Activated CD8-positive, alpha-beta memory T cell treated with anti-CD3 and anti-CD28 coated beads for 4 hours (primary cell): Measurements from ENCODE around the gene OR10A6.

ENCODE experiments used
- DNase-seq, 2 donors: peaks; one replicate each; pipeline ENCODE4 v3.0.0-alpha.2; 2020; ENCODE audit warnings: low read depth in 2 of 2

Gene OR10A6

DNA sequence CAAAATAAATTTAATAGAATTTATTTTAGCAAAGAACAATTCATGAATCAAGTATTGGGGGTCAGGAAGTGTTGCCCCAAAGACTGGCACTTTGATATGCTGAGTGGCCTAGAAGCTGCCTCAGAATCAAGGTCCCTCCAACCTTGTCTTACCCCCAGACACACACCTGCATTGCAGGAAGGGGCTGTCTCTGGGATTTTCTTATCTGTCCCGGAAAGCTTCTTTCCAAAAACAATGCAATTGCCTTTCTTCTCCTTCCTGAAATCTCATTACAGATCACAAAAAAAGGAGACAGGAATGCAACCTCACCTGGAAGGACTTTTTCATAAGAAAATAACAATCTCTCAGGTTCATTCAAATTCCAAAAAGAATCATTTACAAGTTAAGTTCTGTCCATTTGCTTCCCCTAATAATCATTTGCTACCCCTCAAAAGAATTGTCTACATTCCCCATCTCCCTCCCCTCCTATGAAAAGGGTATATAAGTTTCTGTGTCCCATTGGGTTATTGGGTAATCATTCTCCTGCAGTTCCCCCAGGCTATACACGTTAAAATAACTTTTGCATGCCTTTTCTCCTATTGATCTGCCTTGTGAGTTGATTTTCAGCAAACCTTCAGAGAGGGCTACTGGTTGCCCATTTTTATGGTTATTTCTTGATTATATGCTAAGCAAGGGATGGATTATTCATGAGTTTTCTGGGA is 21.3 kb downstream of the OR10A6 start:
- no peak for DNase-seq

DNA sequence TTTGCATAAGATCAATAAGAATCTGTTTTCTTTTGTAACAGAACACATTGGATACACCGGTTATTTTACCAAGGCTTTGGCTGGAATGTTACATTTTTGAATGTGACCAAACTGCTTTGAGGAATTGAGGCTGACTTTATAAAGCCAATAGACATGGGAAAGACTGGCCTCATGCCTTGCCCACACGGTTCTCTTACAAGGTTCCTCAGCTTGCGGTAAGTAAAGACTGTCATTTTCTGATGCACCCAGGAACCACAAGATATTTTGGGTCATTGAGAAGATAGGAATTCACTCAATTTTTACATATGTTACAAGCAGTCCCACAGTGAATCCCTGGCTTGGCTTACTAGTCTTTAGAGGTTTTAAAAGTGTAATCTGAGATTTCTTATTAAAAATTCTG is 23.9 kb downstream of the OR10A6 start:
- no peak for DNase-seq

DNA sequence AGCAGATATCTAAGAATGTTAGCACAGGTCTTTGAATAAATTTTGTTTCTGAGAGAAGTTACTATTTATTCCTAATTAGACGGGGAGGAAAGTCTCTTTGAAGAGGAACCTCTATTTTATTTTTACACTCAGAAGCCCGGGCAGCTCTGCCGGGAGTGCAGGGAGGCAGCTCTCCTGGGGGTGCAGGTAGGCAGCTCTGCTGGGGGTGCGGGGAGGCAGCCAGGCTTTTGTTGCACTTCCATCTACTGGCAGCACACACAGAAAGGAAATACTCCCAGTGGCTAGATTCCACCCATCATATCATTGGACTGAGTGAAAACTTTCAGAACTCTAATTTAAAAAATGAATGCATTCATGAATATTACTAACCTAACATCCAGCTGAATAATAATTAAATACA is 24.6 kb downstream of the OR10A6 start:
- DNase-seq, result no peak

DNA sequence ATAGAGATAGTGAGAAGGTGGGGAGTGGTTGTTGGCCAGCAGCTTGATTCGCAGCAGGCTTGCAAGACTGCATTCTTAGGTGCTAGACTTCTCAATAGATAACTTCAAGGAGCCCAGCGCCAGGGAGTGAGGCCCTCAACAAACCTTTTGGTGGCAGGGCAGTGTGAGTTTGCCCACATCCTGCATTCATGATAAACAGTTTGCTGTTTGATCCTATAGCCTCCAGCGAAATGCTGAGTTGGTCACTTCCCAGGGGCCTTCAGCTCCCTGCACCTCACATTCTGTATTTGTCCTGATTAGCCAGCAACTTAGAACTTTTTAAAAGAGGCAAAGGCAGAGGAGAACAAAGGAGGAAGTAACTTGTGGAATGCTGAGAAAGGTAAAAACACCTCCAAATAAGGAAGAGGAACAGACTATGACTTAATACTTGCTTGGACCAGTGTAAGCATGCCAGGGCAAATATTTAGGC is 25.1 kb downstream of the OR10A6 start:
- no peak for DNase-seq

DNA sequence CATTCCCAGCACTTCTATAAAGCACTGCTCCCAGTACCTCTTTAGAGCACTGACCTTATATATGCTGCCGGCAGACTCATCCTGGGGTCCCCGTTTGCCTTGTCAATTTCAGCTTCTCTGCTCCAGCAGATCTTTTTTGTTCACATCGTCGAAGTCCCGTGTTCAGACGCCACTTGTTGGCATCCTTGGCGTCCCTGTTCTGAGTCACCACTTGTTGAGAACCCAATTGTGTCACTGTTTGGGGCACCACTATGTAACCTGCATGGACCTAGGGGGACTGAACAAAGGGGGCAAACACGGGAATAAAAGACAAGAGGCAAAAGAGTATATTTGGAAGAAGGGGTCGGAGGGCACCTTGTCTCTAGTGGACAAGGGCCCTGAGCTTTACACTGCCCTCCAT is 25.5 kb downstream of the OR10A6 start:
- no peak for DNase-seq

DNA sequence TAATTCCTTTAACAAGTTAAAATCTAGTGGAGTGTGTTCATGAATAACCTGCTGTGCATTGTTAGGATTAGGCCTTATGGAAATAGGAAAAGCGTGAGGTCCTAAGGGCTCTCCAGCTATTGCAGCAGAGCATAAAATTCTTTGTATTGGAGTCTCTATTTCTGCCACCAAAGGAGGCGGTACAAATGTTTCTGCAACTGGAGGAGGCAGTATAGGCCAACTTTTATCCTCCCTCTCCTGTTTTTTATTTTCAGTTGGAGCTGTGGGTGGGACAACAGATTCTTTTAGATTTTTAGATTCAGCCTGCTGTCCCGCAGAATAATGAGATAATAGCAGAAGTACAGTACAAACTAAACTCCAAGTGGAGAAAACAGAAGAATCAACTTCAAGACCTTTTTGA is 26.2 kb downstream of the OR10A6 start:
- no peak for DNase-seq

DNA sequence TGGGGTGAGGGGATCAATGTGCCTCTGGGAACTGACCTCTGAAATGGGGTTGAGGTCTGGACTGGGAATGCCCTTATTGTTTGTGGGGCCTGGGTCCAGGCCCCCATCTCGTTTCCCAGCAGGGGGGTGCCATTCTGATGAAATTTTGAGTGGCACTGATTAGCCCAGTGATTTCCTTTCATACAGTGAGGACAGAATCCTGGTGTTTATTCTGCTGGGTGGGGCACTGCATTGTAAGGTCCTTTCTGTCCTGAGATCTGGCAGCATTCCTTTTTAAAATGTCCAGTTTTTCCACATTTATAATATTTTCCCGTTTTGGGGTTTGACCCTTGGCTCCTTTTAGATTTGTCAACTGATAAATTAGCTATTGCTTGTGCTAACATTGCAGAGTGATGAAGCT is 27.1 kb downstream of the OR10A6 start:
- no peak for DNase-seq

DNA sequence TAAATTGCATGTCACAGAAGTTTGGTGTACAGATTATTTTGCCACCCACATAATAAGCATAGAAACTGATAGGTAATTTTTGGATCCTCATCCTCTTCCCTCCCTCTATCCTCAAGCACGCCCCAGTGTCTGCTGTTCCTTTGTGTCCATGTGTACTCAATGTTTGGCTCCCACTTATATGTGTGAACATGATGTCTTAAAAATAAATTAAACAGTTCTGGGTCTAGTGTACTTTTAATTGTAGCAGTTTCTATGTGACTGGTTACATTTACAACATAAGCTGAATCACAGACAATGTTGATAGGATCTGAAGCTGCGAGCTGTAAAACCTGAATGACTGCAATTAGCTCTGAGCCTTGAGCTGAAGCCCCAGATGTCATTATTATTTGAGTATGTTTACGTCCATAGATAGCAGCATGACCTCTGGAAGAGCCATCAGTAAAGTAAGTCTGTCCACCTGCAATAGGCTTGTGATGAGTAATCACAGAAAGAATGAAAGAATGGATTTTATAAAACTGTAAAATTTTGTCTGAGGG is 29.7 kb downstream of the OR10A6 start:
- DNase-seq, result no peak

DNA sequence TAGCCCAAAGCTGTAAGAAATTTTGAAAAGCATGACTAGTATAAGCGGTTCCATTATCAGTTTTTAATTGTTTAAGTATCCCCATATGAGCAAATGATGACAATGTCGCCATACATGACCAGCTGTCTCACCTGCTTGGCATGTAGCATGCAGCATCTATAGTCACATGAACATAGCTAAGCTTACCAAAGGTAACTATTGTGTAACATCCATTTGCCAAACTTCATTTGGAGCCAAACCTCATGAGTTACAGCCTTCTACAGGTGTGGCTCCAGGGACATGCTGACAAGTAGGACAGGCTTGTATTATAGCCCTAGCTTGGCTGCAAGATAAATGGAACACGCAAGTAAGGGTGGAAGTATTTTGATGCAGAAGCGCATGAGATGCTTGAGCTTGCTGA is 30.4 kb downstream of the OR10A6 start:
- DNase-seq, result no peak

DNA sequence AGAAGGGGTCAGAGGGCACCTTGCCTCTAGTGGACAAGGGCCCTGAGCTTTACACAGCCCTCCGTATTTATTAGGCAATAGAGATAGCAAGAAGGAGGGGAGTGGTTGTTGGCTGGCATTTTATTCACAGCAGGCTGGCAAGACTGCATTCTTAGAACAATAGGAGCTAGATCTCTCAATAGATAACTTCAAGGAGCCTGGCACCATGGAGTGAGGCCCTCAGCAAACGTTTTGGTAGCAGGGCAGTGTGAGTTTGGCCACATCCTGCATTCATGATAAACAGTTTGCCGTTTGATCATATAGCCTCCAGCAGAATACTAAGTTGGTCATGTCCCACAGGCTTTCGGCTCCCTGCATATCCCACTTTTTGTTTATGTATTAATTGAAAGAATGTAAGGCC is 31.6 kb downstream of the OR10A6 start:
- no peak for DNase-seq

DNA sequence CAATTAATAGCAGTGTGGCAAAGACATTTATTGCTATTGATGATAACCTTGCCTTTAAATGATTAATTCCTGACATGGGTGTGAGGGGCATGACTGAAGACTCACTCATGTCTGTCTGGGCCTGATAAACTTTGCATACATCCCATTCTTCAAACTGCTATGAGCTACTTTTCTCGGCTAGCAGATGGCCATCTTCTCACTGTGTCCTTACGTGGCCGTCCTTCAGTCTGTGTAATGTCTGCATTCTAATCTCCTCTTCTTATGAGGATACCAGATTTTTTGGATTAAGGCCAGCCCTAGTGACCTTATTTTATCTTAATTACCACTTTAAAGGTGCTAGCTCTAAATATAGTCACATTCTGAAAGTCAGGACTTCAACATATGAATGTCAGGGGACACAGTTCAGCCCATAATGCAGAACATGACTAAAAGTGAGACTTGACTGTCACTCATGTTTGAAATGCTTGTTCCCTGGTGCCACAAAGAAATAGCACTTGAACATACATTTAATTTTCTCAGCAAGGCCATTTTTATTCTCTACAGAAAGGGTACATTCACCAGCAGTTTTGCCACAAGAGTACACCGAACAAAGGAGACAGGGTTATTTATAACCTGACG is 32.3 kb downstream of the OR10A6 start:
- no peak for DNase-seq

DNA sequence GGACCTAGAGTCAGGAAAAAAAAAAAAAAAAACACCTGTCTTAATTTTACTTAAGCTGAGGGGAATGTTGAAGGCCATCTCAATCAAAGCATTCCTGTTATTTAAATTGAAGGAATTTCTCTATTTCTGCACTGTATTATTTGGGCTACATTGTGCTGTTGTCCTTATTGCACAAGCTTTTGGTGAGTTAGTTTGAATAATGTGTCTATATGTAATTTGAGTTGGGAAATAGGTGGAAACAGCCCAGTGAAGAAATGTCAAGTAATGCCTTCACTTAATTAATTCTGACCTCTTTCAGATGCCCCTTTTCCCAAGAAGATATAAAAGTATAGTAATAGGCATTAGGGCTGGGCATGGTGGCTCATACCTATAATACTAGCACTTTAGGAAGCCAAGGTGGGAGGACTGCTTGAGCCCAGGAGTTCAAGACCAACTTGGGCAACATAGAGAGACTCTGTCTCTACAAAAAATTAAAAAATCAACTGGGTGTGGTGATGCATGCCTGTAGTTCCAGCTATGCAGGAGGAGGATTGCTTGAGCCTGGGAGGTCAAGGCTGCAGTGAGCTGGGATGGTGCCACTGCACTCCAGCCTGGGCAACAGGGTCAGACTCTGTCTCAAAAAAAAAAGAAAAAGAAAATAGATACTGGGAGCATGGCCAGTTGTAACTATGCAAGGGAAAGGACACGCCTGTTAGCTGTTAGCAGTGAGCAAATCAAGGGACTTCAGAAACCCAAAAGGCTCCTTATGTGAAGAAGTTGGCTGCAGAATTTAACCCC is 34.9 kb downstream of the OR10A6 start:
- no peak for DNase-seq

DNA sequence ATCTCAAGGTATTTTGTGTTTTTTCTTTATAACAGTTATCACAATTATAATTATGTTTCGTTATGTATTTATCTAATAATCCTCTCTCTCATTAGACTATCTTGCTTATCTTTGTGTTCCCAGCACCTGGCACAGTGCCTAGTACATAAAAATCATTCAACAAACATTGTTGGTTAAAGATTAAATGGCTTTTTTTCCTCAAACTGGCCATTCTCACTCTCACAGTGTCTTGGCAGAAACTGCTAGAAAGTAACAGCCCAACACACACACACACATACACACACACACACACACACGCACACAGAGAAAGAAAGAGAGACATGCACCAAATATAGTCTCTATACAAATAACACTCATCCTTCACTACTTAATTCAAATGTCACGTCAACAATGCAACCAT is 36.8 kb downstream of the OR10A6 start:
- no peak for DNase-seq

DNA sequence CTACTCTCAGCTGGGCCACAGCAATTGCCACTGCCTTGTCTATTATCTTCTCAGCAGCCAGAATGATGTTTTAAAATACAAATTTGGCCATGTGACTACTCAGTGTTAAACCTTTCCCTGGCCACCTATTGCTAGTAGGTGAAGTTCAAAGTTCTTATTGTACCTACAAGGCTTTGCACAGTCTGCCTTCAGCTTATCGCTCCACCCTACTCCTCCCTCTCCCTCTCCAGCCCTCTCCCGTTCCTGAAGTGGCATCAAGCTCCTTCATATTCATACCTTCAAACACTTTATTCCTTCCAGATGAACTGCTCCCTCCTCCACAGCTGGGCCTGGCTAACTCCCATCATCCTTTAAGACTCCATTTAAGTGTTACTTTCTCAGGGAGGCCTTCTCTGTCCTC is 37.3 kb downstream of the OR10A6 start:
- DNase-seq, result no peak

DNA sequence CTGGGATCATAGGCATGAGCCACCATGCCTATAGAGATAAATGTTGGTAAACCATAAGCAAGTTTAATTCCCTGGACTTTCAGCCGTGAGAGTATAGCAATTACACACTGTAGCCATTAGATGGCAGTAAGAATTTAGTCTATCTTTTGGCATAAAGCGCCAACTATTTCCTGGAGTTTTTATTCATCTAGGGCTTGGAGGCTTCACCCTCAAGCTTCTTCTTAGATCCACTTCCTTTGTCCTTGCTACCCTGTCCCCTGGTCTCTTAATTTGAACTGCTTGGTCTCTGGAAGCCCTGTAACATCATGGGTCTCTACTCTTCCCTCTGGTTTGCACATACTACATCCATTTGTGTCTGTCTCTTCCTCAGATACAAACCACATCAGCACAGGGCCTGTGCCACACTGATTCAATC is 38.2 kb downstream of the OR10A6 start:
- DNase-seq, result no peak

DNA sequence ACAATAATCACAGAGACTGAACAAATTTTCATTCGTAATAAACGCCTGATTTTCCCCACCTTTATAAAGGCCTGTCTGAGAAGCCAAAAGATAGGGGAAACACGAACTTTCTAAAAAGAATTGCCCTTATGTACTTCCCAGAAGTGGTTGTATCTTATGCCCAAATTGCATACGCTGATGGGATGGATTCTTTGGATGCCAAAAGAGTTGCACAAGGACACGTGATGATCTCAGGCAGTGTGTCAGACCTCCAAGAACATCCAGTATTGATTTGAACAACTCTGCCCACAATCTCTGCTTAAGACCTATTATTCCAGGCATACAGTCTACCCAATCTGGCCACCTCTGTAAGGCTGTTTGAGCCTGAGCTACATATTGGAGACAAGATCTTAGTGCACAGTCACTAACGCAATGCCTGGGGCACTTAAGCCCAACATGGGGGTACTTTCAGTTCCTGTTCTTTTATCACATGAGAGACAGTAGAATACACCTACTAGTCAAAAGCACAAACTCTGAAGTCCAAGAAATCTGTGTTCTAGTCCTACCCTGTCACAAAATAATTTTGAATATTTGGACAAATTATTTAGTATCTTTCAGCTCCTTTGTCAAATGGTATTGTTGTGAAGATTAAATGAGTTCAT is 38.9 kb downstream of the OR10A6 start:
- no peak for DNase-seq

DNA sequence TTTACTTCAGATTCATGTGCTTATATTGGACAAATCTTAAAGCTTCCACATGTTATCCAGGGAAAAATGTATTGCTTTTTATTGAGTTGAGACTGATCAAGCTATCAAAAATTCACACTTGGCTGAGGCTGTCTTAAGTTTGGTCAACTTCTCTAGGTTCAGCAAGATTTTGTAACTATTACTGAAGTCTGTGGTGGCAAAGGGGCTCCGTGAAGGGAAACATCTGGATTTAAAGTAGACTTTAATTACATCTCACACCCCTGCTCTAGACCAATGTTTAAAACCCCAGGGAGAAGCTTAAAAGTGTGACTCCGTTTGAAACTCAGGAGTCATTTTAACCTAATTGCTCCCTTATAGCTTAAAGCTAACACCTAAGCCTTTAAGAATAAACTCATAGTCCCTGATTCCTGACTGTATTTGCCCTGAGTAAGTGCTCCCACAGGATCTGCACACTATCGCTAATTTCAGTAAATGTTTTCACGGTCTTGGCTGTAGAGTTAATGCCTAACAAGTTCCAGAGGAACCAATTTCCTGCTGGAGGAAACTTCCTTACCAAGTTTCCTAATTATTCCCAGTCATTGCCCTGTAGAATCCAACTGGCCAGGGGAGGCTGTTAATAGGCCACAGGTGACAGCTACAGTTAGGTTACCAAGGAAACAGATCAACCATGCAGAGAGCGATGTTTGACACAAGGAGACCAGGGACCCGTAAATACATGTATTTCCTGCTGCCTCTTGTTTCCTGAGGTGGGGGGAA is 40.5 kb downstream of the OR10A6 start:
- DNase-seq, result no peak

DNA sequence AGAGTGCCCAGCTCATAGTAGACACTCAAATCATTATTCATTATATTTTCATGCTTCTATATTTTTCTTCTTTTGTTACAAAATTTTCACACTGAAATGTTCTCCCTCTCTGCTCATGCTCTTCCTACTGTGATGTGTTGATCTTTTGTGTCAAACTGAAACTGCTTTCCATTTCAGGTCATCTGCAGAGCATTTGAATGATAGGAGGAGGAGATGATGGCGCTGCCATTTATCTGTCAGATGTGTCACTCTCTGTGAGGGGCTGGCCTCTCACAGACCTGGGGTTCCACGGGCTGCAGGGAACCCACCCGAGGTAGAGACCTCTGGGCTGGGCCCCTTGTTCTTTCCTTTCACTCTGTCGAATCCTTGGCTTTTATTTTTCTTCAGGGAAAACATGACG is 41.1 kb downstream of the OR10A6 start:
- no peak for DNase-seq

DNA sequence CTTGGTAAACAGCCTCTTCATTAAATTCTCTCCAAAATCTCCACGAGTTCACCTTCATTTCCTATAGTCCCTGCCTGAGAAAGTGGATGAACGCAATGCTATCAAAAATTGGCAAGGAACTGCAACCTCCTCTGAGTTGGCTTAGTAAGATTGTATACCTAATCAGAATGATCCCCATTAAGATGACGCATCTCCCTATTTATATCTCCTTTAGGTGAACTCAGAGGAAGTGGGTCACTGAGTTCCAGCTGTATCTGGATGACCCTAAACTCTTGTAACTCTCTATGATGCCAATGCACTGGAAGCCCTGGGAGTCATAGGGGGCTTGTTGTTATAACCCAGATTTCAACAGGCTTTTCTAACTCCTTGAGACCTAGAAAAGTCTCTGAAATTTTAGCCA is 48.2 kb downstream of the OR10A6 start:
- DNase-seq, result no peak
